ENCODE results near the gene PPARG. TPM values are rescaled to one million over a fixed set of nuclear protein-coding genes. Genes with fewer than 3 reads are reported as not detected.

PPARG gene
- total and polyA plus RNA-seq, 7 donors, result 9.7 to 111 (median 17.8) TPM

DNA sequence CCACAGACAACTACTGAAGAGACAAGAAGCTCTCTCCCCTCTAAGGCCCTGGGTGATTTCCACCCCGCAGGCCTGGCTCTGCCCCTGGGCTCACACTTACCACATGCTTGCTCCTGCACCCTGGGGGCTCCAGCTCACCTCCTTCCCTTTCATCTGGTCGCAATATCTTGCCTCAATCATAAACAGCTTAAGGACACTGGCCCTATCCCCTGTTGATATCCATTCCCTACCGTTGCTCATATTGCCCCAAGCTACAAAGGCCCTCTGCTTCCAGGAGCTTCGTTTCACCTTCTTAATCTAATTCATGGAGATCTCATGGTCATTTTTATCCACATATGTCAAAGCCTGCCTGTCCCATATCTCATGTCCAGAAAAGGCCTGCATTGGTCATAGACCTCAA lies 149.4 kb downstream of the PPARG start:
- Histone ChIP-seq H3K27me3 (peaks cover 0 to 6% (median 0%) of the 10 kb centered on the region in 3 donors), H3K36me3 (no peaks in the 10 kb centered on the region), H3K4me1 (peaks cover 0 to 6% (median 0%) of the 10 kb centered on the region in 4 donors), H3K27ac (no peak overlapping the region), H3K4me3 (no peak overlapping the region), H3K9me3 (no peaks in the 10 kb centered on the region)
- DNase-seq, result no peak
- no peak for TF ChIP-seq EP300 (IDR thresholded peaks at IDR 0.05)
- TF ChIP-seq, protein P1, sequence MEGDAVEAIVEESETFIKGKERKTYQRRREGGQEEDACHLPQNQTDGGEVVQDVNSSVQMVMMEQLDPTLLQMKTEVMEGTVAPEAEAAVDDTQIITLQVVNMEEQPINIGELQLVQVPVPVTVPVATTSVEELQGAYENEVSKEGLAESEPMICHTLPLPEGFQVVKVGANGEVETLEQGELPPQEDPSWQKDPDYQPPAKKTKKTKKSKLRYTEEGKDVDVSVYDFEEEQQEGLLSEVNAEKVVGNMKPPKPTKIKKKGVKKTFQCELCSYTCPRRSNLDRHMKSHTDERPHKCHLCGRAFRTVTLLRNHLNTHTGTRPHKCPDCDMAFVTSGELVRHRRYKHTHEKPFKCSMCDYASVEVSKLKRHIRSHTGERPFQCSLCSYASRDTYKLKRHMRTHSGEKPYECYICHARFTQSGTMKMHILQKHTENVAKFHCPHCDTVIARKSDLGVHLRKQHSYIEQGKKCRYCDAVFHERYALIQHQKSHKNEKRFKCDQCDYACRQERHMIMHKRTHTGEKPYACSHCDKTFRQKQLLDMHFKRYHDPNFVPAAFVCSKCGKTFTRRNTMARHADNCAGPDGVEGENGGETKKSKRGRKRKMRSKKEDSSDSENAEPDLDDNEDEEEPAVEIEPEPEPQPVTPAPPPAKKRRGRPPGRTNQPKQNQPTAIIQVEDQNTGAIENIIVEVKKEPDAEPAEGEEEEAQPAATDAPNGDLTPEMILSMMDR (IDR thresholded peaks at IDR 0.05), result no peak
- no peak for TF ChIP-seq POLR2A (IDR thresholded peaks at IDR 0.05)
- TF ChIP-seq POLR2AphosphoS5 (IDR thresholded peaks at IDR 0.05), result no peak
- WGBS, 2 donors, result 89% methylated on average over 4 of the region's 4 CpGs
- intact Hi-C loops (cut with DNase I), result no loop called here

DNA sequence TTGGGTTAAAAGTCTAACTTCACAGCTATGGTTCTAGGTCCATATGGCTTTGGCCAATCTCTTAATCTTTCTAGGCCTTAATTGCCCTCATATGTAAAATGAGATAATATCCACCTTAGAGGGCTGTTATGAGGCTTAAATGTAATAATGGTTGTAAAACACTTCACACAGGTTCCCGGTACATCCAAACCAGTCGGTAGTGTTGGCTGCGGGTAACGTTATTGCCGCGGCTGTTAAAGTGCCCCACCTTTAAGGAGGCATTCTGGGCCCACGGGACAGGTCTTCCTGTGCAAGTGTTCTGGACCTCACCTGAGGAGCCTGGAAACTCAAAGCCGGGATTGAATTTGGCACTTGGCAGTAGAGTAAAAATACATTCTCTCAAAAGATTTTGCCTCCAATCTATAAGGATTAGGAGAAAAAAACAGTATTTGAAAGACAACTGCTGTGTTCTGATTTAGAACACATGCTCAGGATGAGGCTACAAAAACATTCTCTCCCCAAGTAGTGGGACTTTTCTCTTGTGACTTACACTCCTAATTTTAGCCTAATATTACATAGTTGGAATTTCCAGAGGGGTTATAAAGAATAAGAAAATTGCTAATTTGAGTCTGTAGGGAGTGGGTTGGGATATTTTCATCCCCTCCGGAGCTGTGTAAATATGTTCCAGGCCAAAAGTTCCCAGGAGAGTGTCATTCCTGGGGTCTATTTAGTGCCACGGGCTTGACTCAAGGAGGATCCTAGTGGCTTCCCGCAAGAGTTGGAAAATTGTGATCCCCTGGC lies 150.5 kb downstream of the PPARG start:
- Histone ChIP-seq H3K4me3 (no peak overlapping the region), H3K36me3 (no peaks in the 10 kb centered on the region), H3K27me3 (peaks cover 0 to 16% (median 0%) of the 10 kb centered on the region in 3 donors), H3K4me1 (peaks cover 0 to 6% (median 0%) of the 10 kb centered on the region in 4 donors), H3K9me3 (no peaks in the 10 kb centered on the region), H3K27ac (no peak overlapping the region)
- intact Hi-C loops (cut with DNase I), result no loop called here
- DNase-seq, result peak; percentile 7
- no peak for TF ChIP-seq EP300 (IDR thresholded peaks at IDR 0.05)
- TF ChIP-seq POLR2A (IDR thresholded peaks at IDR 0.05), result no peak
- TF ChIP-seq, protein P1 (IDR thresholded peaks at IDR 0.05), result no peak
- TF ChIP-seq POLR2AphosphoS5 (IDR thresholded peaks at IDR 0.05), result no peak
- WGBS, 2 donors, result 23 to 72% methylated on average over 11 of the region's 11 CpGs

DNA sequence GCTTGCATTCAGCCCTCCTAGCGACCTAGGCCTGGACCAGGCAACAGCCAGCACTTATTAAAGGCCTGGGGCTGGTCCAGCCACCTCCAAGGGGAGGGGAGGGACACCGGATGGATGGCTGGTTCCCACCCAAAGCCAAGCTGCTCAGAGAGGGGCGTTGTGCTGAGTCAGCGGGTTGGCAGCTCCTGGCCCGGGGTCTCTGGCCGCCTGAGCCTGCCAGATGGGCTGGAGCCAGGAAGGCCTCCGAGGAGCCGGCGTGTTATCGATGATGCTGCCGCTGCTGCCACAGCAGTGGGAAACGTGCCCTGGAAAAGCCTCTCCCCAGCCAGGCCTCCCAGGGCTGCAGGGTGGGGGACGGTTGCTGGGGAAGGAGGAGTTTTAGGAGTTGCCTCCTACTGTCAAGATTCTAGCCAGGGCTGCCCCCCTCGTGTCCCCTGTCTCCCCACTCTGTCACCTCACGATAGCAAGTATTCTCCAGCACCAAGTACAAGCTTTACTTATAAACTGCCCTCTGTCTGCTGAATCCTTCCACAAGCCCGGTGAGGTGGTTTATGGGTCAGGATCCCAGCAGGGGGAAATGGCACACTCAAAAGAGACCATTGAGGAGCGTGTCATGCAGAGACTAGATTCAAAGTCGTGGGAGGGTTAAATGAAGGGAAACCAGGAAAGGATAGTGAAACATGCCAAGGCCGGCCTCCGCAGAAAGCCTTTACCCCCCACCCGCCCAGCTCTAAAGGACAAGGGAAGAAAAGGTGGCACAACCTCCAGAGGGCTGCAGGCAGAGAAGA lies 152.3 kb downstream of the PPARG start:
- no peak overlapping the region for H3K27ac ChIP-seq
- H3K9me3 ChIP-seq, result no peaks in the 10 kb centered on the region
- 75 to 84% methylated on average over 21 of the region's 21 CpGs for WGBS, 2 donors
- H3K4me3 ChIP-seq, result no peak overlapping the region
- peaks cover 0 to 24% (median 0%) of the 10 kb centered on the region in 3 donors for H3K27me3 ChIP-seq
- intact Hi-C loops (cut with DNase I), result no loop called here
- H3K4me1 ChIP-seq, result peaks cover 0 to 6% (median 0%) of the 10 kb centered on the region in 4 donors
- no peaks in the 10 kb centered on the region for H3K36me3 ChIP-seq
- peak; percentile 77 for DNase-seq
- no peak for TF ChIP-seq POLR2AphosphoS5 (IDR thresholded peaks at IDR 0.05)
- TF ChIP-seq EP300 (IDR thresholded peaks at IDR 0.05), result no peak
- TF ChIP-seq POLR2A (IDR thresholded peaks at IDR 0.05), result no peak

DNA sequence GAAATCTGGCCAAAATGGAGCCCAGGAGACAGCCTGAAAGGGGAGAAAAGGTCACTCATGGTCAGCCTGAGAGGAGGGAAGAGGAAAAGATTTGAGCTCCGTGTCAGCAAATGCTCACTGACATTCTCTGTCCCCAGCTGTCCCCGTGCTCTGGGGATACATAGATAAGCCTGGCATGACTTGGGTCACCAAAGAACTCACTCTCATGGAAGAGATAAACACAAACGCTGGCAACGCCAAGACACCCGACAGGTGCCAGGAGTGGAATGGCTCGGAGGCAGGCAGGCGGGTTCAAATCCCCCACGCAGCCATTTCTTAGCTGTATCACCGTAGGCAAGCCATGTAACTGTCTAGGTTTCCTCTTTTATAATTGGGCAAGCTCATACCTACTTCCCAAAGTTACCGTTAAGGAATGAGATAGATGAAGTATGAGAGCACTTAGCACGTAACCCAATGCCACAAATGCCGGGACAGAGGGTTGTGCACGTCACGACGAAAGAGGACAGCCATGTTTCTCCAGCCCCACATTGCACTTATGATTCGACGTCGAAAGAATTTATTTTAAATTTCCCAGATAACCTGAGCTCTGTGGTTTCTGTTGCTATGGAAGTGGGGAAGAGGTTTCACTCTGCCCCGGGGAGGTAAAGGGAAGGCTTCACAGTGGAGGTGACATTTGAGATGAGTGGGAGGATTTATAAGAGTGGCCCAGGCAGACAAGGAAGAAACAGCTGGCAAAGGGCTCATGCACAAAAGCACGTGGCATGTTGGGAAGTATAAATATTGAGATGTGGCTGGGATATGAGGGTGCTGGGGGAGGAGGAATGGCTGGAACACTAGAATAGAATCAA lies 154.0 kb downstream of the PPARG start:
- Histone ChIP-seq H3K27me3 (peaks cover 0 to 27% (median 0%) of the 10 kb centered on the region in 3 donors), H3K36me3 (no peaks in the 10 kb centered on the region), H3K9me3 (no peaks in the 10 kb centered on the region), H3K27ac (no peak overlapping the region), H3K4me3 (no peak overlapping the region), H3K4me1 (peaks cover 0 to 6% (median 0%) of the 10 kb centered on the region in 4 donors)
- DNase-seq, result peak; percentile 29
- intact Hi-C loops (cut with DNase I), result no loop called here
- TF ChIP-seq EP300 (IDR thresholded peaks at IDR 0.05) (no peak), POLR2AphosphoS5 (IDR thresholded peaks at IDR 0.05) (no peak), POLR2A (IDR thresholded peaks at IDR 0.05) (no peak)
- TF ChIP-seq, protein P1 (IDR thresholded peaks at IDR 0.05), result no peak
- 83 to 84% methylated on average over 20 of the region's 20 CpGs for WGBS, 2 donors

Measured in sigmoid colon (tissue), 7 donors.